ENCODE data around the gene ZWILCH. TPM values are rescaled to one million over a fixed set of nuclear protein-coding genes. Genes with fewer than 3 reads are reported as not detected.

ZWILCH gene
- total RNA-seq, 4 donors from 2014 or later: 2.0 to 6.0 (median 2.9) TPM

DNA sequence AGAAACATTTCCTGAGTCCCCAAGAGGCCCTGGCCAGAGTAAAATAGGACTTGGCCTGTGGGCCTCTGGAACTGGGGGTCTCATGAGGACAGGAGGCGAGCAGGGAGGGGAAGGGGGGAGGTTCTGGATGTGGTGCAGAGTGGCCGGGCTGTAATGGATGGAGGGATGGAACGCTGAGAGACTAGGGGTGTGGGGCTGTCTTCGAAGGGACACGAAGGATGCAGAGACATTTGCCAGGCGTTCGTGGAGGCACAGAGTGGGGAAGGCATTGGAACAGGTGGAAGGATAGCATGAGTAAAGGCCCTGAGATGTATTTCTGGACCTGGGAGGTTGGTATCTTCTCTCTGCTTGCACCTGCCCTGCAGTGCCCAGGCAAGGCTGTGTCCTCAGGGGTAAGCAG lies 62.8 kb downstream of the ZWILCH start:
- WGBS, 2 donors (ENCODE audit: low coverage in 1 of 2): 90% methylated on average over 2 to 6 of the region's 7 CpGs
- no peak for TF ChIP-seq POLR2AphosphoS5 (IDR thresholded peaks at IDR 0.05)
- no peak for TF ChIP-seq CTCF (IDR thresholded peaks at IDR 0.05)
- TF ChIP-seq POLR2A (IDR thresholded peaks at IDR 0.05): no peak
- no peak for TF ChIP-seq EP300 (IDR thresholded peaks at IDR 0.05)

GRCh38 chr15:66569461-66570137 lies 64.5 kb downstream of the ZWILCH start:
- no peaks in the 10 kb centered on the region for H3K36me3 ChIP-seq
- no peak overlapping the region for H3K27ac ChIP-seq
- H3K4me3 ChIP-seq: no peak overlapping the region
- TF ChIP-seq POLR2AphosphoS5 (IDR thresholded peaks at IDR 0.05): no peak
- no peak for TF ChIP-seq POLR2A (IDR thresholded peaks at IDR 0.05)
- no peak for TF ChIP-seq EP300 (IDR thresholded peaks at IDR 0.05)
- no peak for TF ChIP-seq CTCF (IDR thresholded peaks at IDR 0.05)
- H3K4me1 ChIP-seq: peaks cover 0 to 13% (median 0%) of the 10 kb centered on the region in 3 donors
- peaks cover 3% of the 10 kb centered on the region for H3K27me3 ChIP-seq
- no peak for ATAC-seq
- no peaks in the 10 kb centered on the region for H3K9me3 ChIP-seq
- WGBS, 2 donors (ENCODE audit: low coverage in 1 of 2): 63% methylated on average over 8 of the region's 9 CpGs; no CpG with 5 or more reads in 1 of the 2 donors

More for the DNA sequence above, 62.8 kb downstream of the ZWILCH start:
- H3K4me3 ChIP-seq: no peak overlapping the region
- no peaks in the 10 kb centered on the region for H3K36me3 ChIP-seq
- H3K9me3 ChIP-seq: no peaks in the 10 kb centered on the region
- H3K27me3 ChIP-seq: peaks cover 3% of the 10 kb centered on the region
- no peak overlapping the region for H3K27ac ChIP-seq
- no peak for ATAC-seq
- H3K4me1 ChIP-seq: peaks cover 0 to 8% (median 0%) of the 10 kb centered on the region in 3 donors

GRCh38 chr15:66570327-66570726 lies 65.2 kb downstream of the ZWILCH start:
- 89% methylated on average over 3 of the region's 3 CpGs; no CpG with 5 or more reads in 1 of the 2 donors for WGBS, 2 donors (ENCODE audit: low coverage in 1 of 2)
- peaks cover 3% of the 10 kb centered on the region for H3K27me3 ChIP-seq
- no peak for ATAC-seq
- no peak overlapping the region for H3K4me3 ChIP-seq
- peaks cover 0 to 14% (median 0%) of the 10 kb centered on the region in 3 donors for H3K4me1 ChIP-seq
- H3K9me3 ChIP-seq: no peaks in the 10 kb centered on the region
- no peaks in the 10 kb centered on the region for H3K36me3 ChIP-seq
- no peak overlapping the region for H3K27ac ChIP-seq
- no peak for TF ChIP-seq CTCF (IDR thresholded peaks at IDR 0.05)
- TF ChIP-seq POLR2A (IDR thresholded peaks at IDR 0.05): no peak
- TF ChIP-seq EP300 (IDR thresholded peaks at IDR 0.05): no peak

- H3K4me3 ChIP-seq: no peak overlapping the region
- no peaks in the 10 kb centered on the region for H3K9me3 ChIP-seq
- no peak overlapping the region for H3K27ac ChIP-seq
- H3K36me3 ChIP-seq: no peaks in the 10 kb centered on the region
- peaks cover 0 to 14% (median 0%) of the 10 kb centered on the region in 3 donors for H3K4me1 ChIP-seq
- WGBS, 2 donors (ENCODE audit: low coverage in 1 of 2): 91% methylated on average over 4 of the region's 6 CpGs; no CpG with 5 or more reads in 1 of the 2 donors
- TF ChIP-seq POLR2AphosphoS5 (IDR thresholded peaks at IDR 0.05): no peak
- TF ChIP-seq POLR2A (IDR thresholded peaks at IDR 0.05): no peak
- TF ChIP-seq CTCF (IDR thresholded peaks at IDR 0.05): no peak
- no peak for TF ChIP-seq EP300 (IDR thresholded peaks at IDR 0.05)
- no peak for ATAC-seq
- H3K27me3 ChIP-seq: peaks cover 3% of the 10 kb centered on the region
Observed at GRCh38 chr15:66570842-66571478, 65.8 kb downstream of the ZWILCH start.
